ENCODE results near the gene ANKRD55.
"Not testable (repeated sequence)": the region's sequence is repeated elsewhere in the genome, so short reads cannot be mapped to it uniquely, and the experiment has no call there.

The ANKRD55 gene

GRCh38 chr5:56267856-56268255 lies 34.7 kb upstream of the ANKRD55 start:
- TF ChIP-seq, protein P1, sequence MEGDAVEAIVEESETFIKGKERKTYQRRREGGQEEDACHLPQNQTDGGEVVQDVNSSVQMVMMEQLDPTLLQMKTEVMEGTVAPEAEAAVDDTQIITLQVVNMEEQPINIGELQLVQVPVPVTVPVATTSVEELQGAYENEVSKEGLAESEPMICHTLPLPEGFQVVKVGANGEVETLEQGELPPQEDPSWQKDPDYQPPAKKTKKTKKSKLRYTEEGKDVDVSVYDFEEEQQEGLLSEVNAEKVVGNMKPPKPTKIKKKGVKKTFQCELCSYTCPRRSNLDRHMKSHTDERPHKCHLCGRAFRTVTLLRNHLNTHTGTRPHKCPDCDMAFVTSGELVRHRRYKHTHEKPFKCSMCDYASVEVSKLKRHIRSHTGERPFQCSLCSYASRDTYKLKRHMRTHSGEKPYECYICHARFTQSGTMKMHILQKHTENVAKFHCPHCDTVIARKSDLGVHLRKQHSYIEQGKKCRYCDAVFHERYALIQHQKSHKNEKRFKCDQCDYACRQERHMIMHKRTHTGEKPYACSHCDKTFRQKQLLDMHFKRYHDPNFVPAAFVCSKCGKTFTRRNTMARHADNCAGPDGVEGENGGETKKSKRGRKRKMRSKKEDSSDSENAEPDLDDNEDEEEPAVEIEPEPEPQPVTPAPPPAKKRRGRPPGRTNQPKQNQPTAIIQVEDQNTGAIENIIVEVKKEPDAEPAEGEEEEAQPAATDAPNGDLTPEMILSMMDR (IDR thresholded peaks at IDR 0.05; ENCODE audit: control insufficient read depth, insufficient read depth, low read depth, low read length, missing control alignments), result no peak
- H3K4me3 ChIP-seq (ENCODE audit: control insufficient read depth, low read depth, low read length), result no peak overlapping the region
- no peak for DNase-seq (ENCODE audit: low read depth)

DNA sequence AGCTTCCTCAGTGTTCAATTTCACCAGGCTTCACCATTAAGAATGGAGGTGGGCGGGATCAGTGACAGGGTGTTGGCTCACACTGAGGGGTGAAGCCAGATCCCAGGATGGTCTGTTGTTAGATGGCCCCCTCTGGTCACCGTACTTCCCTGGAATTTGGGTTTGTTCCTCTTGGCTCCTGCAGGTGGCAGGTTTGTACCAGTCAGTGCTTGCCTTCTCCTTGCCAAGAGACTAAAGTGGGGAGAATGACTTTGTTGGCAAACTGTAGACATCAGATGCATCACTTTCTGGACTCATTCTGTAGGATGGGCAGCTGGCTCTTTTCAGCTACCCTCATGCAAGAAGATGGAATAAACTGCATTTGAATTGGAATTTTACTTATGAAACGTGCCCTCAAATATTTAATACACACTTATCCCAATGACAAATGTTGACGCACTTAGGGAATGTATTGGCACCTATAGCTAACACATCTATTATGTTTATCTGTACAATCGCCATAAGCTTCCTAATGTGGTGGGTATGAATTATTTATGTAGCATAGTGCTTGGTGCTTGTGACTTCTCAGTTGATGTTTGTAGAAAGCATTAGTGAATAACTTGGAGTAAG lies 31.4 kb upstream of the ANKRD55 start:
- TF ChIP-seq, protein P1 (IDR thresholded peaks at IDR 0.05; ENCODE audit: control insufficient read depth, insufficient read depth, low read depth, low read length, missing control alignments), result peak; percentile 58
- no peak overlapping the region for H3K4me3 ChIP-seq (ENCODE audit: control insufficient read depth, low read depth, low read length)
- DNase-seq (ENCODE audit: low read depth), result no peak

DNA sequence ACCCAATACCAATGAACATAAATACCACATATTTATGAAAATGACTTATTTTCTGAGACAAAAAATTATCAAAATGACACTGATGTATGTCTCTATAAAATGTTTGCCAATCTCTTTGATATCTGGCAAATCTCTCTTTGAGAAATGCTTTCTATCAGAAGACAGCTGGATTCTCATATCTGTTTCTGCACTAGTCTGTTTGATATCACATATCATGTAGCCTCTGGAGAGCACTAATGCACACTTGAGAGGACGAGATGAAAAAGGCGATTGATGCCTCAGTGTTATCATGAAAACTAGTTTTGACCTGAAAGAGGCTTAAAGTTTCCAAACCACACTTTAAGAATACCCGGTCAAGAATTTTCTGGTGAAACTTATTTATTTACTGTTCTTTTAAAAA lies 29.1 kb upstream of the ANKRD55 start:
- no peak for DNase-seq (ENCODE audit: low read depth)
- TF ChIP-seq, protein P1 (IDR thresholded peaks at IDR 0.05; ENCODE audit: control insufficient read depth, insufficient read depth, low read depth, low read length, missing control alignments), result no peak
- no peak overlapping the region for H3K4me3 ChIP-seq (ENCODE audit: control insufficient read depth, low read depth, low read length)

DNA sequence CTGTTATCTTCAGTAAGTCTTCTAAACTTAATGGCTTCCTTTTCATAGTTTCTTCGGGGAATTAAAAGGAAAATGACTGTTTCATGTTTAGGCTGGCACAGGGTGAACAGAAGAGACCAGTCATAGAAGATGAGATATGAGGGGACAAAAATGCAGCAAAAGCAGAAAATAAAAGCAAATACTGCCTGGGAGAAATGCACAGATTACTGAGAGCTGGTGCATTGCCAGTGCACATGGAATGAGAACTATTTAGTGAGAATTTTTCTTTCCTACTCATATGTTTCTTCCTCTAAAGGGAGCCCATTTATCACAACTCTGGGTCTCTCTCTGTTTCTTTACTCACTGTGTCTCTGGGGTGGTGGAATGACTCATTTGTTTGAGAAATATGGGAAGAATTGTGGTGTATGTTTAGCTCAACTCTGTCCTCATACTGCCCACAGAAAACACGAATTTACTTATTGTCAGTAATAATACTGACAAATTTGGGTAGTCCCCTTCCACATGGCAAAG lies 25.9 kb upstream of the ANKRD55 start:
- TF ChIP-seq, protein P1 (IDR thresholded peaks at IDR 0.05; ENCODE audit: control insufficient read depth, insufficient read depth, low read depth, low read length, missing control alignments), result no peak
- no peak overlapping the region for H3K4me3 ChIP-seq (ENCODE audit: control insufficient read depth, low read depth, low read length)
- peak; percentile 87 for DNase-seq (ENCODE audit: low read depth)

GRCh38 chr5:56257763-56258529 lies 24.8 kb upstream of the ANKRD55 start:
- not testable (repeated sequence) for H3K4me3 ChIP-seq (ENCODE audit: control insufficient read depth, low read depth, low read length); DNase-seq (ENCODE audit: low read depth)

- H3K4me3 ChIP-seq (ENCODE audit: control insufficient read depth, low read depth, low read length), result no peak overlapping the region
- DNase-seq (ENCODE audit: low read depth), result no peak
- TF ChIP-seq, protein P1 (IDR thresholded peaks at IDR 0.05; ENCODE audit: control insufficient read depth, insufficient read depth, low read depth, low read length, missing control alignments), result no peak
These were observed 23.9 kb upstream of the ANKRD55 start for GRCh38 chr5:56257010-56257409.

DNA sequence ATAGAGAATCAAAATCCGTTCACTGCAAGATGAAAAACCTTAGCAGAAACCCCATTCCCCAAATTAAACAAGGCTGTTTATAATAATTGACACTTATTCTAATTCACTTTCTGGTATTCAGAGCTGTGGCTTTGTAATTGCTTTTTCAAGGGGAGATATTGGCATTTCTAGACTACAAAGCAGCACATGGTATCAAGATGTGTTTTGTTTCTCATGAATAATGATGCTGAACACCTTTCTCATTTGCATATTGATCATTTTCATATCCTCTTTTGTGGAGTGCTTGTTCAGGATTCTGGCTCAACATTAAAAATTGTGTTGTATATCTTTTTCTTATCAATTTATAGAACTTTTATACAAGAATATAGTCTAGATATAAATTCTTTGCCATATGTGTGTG lies 22.4 kb upstream of the ANKRD55 start:
- DNase-seq (ENCODE audit: low read depth), result no peak
- H3K4me3 ChIP-seq (ENCODE audit: control insufficient read depth, low read depth, low read length), result no peak overlapping the region
- TF ChIP-seq, protein P1 (IDR thresholded peaks at IDR 0.05; ENCODE audit: control insufficient read depth, insufficient read depth, low read depth, low read length, missing control alignments), result no peak
